Epithelial cell of proximal tubule (primary cell): ENCODE data around the gene PPIE. TPM values are rescaled to one million over a fixed set of nuclear protein-coding genes. Genes with fewer than 3 reads are reported as not detected.
"Not testable (repeated sequence)": the region's sequence is repeated elsewhere in the genome, so short reads cannot be mapped to it uniquely, and the experiment has no call there.

Experiments
- DNase-seq: peaks from one replicate; pipeline ENCODE4 v3.0.0-alpha.2; 2011; ENCODE audit warnings: low read depth
- H3K4me3 ChIP-seq: 2 replicates; pipeline ENCODE4 v1.5.1; 2011; ENCODE audit warnings: low read depth, mild to moderate bottlenecking, low read length
- CTCF ChIP-seq: conservative IDR thresholded peaks from 2 replicates; pipeline ENCODE4 v1.5.1; 2012; ENCODE audit warnings: low read depth, mild to moderate bottlenecking, low read length
- total RNA-seq: library from RNA; depleted of rRNA; stranded (reverse); fragments of >200 nt; gene quantifications from 2 replicates; pipeline ENCODE4 v1.2.3, GENCODE V29; 2015

PPIE gene
- total RNA-seq, 1 donor from 2014 or later: 58.7 TPM

- H3K4me3 ChIP-seq, DNase-seq: not testable (repeated sequence)
Observed at GRCh38 chr1:39769502-39769901, 30.8 kb downstream of the PPIE start.

GRCh38 chr1:39770100-39771021 lies 31.7 kb downstream of the PPIE start:
- DNase-seq, H3K4me3 ChIP-seq: not testable (repeated sequence)

- not testable (repeated sequence) for H3K4me3 ChIP-seq, DNase-seq
Observed at GRCh38 chr1:39771022-39771532, 32.4 kb downstream of the PPIE start, which contains the start of gene OXCT2. TSS of gene OXCT2 (minus strand) at chr1:39771348. CDS start at chr1:39771255, 93 bp downstream.

GRCh38 chr1:39773369-39773979 lies 34.8 kb downstream of the PPIE start:
- not testable (repeated sequence) for DNase-seq, H3K4me3 ChIP-seq

GRCh38 chr1:39775141-39775540 lies 36.5 kb downstream of the PPIE start:
- not testable (repeated sequence) for DNase-seq, H3K4me3 ChIP-seq

- not testable (repeated sequence) for DNase-seq, H3K4me3 ChIP-seq
Observed at GRCh38 chr1:39775676-39776399, 37.2 kb downstream of the PPIE start.

GRCh38 chr1:39776400-39776713 lies 37.7 kb downstream of the PPIE start:
- DNase-seq: no peak
- no peak overlapping the region for H3K4me3 ChIP-seq
- TF ChIP-seq CTCF: no peak

- H3K4me3 ChIP-seq: no peak overlapping the region
- no peak for TF ChIP-seq CTCF
- no peak for DNase-seq
Observed at GRCh38 chr1:39776886-39777285, 38.2 kb downstream of the PPIE start.

- no peak overlapping the region for H3K4me3 ChIP-seq
- no peak for TF ChIP-seq CTCF
- DNase-seq: no peak
Observed at GRCh38 chr1:39777306-39777705, 38.6 kb downstream of the PPIE start.

- not testable (repeated sequence) for DNase-seq, H3K4me3 ChIP-seq
Observed at GRCh38 chr1:39777896-39778295, 39.2 kb downstream of the PPIE start.

GRCh38 chr1:39778463-39779099 lies 39.9 kb downstream of the PPIE start:
- not testable (repeated sequence) for H3K4me3 ChIP-seq, DNase-seq
